GM18867 (cell line): Measurements from ENCODE around the gene RAB4B.
"Not testable (repeated sequence)": the region's sequence is repeated elsewhere in the genome, so short reads cannot be mapped to it uniquely, and the experiment has no call there.

ENCODE experiments used
- ATAC-seq: cut with Tn5 transposase; IDR thresholded peaks from one replicate; pipeline ENCODE4 v1.9.1; 2021; ENCODE audit warnings: mild to moderate bottlenecking, moderate library complexity; ENCODE audit not compliant: unreplicated experiment

The RAB4B gene

DNA sequence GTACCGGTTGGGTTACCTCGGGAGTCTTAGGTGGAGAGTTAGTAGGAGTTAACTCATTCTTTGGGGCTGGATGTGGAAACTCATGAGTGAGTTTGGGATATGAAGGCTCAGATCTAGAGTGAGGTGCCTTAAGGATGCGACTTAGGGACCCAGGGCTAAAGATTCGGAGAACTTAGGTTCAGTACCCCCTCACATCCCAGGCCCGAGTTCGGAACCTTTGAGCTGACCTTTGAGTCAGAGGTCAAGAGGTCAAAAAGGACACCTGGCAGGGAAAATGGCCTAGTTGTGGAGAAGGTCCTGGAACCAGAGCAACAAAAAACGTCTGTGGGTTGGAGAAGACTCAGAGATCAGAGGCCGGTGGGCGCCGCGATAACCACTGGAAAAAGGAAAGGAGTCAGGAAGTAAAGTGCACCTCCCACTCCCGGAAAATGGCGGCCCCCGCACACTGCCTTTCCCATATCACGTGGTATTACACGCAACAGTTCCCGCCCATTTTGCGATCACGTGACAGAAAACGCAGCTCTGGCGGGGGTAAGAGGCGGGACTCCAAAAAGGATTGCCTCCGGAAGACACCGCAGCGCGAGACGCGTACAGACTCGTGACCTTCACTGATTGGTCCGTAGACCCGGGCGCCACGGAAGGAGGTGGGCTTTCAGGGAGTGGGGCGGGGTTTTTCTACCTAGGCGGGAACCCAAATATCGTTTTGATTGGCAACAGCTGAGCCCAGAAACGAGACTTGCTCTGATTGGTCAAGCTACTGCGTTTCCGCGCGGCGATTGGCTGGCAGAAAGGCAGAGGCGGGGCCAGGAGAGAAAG lies 27.8 kb upstream of the RAB4B start, which contains the start of gene ACTMAP:
ACTMAP (minus strand) TSS at position 420 of the 816 bp plus-strand sequence. CDS start 674 bp downstream, outside the sequence.
- peak; percentile 85 for ATAC-seq

GRCh38 chr19:40750874-40751537 lies 27.0 kb upstream of the RAB4B start, which contains the start of gene SNRPA:
SNRPA (plus strand) TSS chr19:40751203; CDS start chr19:40751409, 206 bp downstream.
- peak; percentile 45 for ATAC-seq

DNA sequence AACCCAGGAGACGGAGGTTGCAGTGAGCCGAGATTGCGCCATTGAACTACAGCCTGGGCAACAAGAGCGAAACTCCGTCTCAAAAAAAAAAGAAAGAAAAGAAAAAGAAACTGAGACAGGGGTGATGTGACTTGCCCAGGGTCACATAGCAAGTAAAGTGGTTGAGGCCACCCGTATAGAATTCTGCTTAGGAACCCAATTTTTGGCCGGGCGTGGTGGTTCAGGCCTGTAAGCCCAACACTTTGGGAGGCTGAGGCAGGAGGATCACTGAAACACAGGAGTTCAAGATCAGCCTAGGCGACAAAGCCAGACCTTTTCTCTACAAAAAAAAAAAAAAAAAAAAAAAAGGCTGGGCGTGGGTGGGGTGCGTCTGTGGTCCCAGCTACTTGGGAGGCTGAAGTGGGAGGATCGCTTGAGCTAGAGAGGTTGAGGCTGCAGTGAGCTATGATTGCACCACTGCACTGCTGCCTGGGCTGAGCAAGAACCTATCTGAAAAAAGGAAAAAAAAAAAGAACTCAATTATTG lies 25.7 kb upstream of the RAB4B start:
- no peak for ATAC-seq

- no peak for ATAC-seq
Observed at GRCh38 chr19:40754611-40755247, 23.3 kb upstream of the RAB4B start.

DNA sequence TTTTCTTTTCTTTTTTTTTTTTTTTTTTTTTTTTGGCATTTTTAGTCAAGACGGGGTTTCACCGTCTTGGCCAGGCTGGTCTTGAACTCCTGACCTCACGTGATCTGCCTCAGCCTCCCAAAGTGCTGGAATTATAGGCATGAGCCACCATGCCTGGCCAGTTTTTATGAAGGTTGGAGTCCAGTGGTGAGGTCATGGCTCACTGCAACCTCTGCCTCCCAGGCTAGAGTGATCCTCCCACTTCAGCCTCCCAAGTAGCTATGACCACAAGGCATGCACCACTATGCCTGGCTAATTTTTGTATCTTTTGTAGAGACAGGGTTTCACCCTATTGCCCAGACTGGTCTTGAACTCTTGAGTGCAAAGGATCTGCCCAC lies 22.8 kb upstream of the RAB4B start:
- no peak for ATAC-seq

DNA sequence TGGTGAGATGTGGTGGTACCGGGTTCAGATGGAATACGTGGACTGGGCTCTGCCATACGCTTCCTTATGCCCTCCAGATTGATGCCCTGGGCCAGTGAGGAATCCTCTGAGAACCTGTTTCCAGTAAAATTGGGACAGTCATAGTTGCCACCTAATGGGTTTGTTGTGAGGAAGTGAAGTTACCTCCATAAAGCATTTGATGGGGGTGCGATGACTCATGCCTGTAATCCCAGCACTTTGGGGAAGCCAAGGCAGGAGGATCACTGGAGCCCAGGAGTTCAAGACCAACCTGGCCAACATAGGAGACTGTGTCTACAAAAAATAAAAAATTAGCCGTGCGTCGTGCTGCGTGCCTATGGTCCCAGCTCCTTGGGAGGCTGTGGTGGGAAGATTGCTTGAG lies 22.3 kb upstream of the RAB4B start:
- no peak for ATAC-seq

DNA sequence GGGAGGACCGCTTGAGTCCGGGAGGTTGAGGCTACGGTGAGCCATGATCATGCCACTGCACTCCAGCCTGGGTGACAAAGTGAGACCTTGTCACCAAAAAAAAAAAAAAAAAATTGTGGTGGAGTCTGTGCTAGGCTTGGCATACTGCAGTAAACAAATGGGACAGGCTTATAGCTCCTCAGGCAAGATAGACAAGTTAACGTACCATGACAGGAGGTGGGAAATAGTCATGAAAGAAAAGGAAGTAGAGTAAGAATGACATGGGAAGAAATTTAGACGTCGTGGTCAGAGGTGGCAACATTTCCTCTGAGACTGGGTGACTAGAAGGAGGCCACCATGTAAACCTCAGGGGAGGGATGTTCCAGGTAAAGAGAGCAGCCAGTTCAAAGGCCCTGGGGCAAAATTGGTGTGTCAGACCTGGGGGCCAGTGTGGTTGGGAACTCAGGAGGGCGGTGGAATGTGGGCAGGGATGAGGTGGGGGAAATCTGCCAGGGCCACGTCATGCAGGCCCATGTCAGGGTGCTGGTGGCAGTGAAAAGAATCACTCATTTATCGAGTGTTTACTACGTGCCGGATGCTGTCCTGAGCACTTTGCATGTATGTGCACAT lies 21.4 kb upstream of the RAB4B start:
- ATAC-seq = no peak

DNA sequence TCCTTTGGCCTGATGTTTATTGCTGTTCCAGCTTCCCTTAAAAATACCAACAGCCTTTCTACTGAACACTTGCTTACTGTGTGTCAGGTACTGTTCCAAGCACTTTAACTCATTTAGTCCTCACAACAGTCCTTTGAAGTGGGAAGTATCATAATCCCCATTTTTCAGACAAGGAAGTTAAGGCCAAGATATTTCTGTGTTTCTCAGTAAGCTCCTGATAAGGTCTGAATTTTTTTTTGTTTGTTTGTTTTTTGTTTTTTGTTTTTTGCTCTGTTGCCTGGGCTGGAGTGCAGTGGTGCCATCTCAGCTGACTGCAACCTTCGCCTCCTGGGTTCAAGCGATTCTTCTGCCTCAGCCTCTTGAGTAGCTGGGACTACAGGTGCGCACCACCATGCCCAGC lies 19.6 kb upstream of the RAB4B start:
- no peak for ATAC-seq

GRCh38 chr19:40759352-40759751 lies 18.7 kb upstream of the RAB4B start:
- no peak for ATAC-seq

GRCh38 chr19:40762754-40763470 lies 15.1 kb upstream of the RAB4B start:
- ATAC-seq = no peak

- no peak for ATAC-seq
Observed at GRCh38 chr19:40763526-40763925, 14.5 kb upstream of the RAB4B start.

DNA sequence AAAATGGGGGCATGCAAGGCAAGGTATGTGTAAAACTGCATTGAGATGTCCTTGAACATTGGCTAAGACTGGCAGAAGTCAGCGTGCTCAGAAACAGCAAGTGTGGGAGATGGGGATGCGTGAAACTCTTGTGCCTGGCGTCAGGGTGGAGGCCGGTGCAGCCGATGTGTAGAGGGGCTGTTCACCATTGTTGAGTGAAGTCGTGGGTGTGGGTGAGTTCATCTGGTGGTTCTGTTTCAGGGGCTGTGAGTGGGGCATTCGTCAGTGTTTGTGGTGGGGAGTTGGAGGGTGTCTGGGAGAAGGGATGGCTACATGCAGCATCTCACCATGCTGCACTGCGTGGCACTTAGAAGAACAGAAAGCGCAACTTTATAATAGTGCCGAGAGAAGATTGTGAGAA lies 14.1 kb upstream of the RAB4B start:
- no peak for ATAC-seq

- ATAC-seq = not testable (repeated sequence)
Observed at GRCh38 chr19:40766385-40766784, 11.7 kb upstream of the RAB4B start.

- ATAC-seq = no peak
Observed at GRCh38 chr19:40768869-40769268, 9.2 kb upstream of the RAB4B start.

- ATAC-seq = not testable (repeated sequence)
Observed at GRCh38 chr19:40771101-40771862, 6.8 kb upstream of the RAB4B start.

DNA sequence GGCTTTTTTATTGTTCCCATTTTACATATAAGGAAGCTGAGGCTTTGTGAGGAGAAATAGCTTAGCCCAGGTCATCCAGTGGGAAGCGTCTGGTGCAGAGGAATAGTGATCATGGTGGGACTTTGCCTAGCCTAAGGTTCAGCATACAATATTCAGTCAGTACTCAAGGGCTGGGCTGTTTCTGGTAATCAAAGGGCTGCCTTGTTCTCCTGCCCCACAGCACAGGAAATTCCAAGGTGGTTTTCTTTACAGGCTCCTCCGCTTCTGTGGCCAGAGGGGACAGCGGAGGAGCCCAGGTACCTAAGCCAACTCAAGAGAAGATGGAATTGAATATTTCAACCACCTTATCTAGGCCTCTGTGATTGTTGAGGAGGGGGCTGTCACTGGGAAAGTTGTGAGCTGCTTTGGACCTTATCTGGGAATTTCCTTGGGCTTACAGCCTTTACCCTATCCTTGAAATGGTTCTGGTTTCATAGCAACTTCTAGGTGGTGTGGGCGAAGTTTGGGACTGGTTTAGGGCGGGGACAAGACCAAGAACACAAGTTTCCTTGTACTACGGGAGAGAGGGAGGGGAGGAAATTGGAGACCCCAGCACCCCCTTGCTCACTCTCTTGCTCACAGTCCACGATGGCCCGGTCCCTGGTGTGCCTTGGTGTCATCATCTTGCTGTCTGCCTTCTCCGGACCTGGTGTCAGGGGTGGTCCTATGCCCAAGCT lies 3.0 kb upstream of the RAB4B start, which contains the start of gene MIA:
MIA (plus strand) TSS at position 606 of the 716 bp plus-strand sequence; CDS start at position 628, 22 bp downstream.
- no peak for ATAC-seq

GRCh38 chr19:40775632-40776022 lies 2.4 kb upstream of the RAB4B start:
- ATAC-seq = no peak

DNA sequence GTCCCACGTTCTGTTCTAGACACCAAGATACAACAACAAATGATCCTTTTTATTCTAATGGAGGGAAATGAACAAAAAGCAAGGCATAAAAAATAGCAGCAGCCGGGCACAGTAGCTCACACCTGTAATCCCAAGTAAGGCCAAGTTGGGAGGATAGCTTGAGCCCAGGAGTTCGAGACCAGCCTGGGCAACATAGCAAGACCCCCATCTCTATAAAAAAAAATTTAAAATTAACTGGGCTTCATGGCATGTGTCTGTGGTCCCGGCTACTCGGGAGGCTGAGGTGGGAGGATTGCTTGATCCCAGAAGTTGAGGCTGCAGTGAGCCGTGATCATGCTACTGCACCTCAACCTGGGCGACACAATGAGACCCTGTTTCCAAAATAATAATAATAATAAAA lies 1.7 kb upstream of the RAB4B start:
- ATAC-seq = no peak
